Measurements from ENCODE around the gene SNRNP35.

GRCh38 chr12:123471374-123472068 lies 13.6 kb downstream of the SNRNP35 start:
- TF ChIP-seq, protein P1, sequence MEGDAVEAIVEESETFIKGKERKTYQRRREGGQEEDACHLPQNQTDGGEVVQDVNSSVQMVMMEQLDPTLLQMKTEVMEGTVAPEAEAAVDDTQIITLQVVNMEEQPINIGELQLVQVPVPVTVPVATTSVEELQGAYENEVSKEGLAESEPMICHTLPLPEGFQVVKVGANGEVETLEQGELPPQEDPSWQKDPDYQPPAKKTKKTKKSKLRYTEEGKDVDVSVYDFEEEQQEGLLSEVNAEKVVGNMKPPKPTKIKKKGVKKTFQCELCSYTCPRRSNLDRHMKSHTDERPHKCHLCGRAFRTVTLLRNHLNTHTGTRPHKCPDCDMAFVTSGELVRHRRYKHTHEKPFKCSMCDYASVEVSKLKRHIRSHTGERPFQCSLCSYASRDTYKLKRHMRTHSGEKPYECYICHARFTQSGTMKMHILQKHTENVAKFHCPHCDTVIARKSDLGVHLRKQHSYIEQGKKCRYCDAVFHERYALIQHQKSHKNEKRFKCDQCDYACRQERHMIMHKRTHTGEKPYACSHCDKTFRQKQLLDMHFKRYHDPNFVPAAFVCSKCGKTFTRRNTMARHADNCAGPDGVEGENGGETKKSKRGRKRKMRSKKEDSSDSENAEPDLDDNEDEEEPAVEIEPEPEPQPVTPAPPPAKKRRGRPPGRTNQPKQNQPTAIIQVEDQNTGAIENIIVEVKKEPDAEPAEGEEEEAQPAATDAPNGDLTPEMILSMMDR (IDR thresholded peaks at IDR 0.05) = no peak
- no peak for TF ChIP-seq POLR2A (IDR thresholded peaks at IDR 0.05)

All from esophagus squamous epithelium (tissue), 4 donors.